ENCODE results near the gene SLC25A39.
"Not testable (repeated sequence)": the region's sequence is repeated elsewhere in the genome, so short reads cannot be mapped to it uniquely, and the experiment has no call there.

SLC25A39 gene

GRCh38 chr17:44348234-44348987 lies 23.8 kb upstream of the SLC25A39 start:
- no peak overlapping the region for H3K4me3 ChIP-seq (ENCODE audit: low read length)
- no peak for DNase-seq (ENCODE audit: low read depth)

GRCh38 chr17:44347206-44348055 lies 22.8 kb upstream of the SLC25A39 start:
- not testable (repeated sequence) for H3K4me3 ChIP-seq (ENCODE audit: low read length); DNase-seq (ENCODE audit: low read depth)

More at GRCh38 chr17:44348234-44348987, 23.8 kb upstream of the SLC25A39 start:
- no peak for TF ChIP-seq CTCF (conservative IDR thresholded peaks at IDR 0.05; ENCODE audit: low read depth, low read length)

- TF ChIP-seq CTCF (conservative IDR thresholded peaks at IDR 0.05; ENCODE audit: low read depth, low read length), result no peak
- H3K4me3 ChIP-seq (ENCODE audit: low read length), result peak overlapping the region; percentile 99
- no peak for DNase-seq (ENCODE audit: low read depth)
Observed at GRCh38 chr17:44346064-44346844, 21.6 kb upstream of the SLC25A39 start.

GRCh38 chr17:44345454-44346026 lies 20.9 kb upstream of the SLC25A39 start:
- peak overlapping the region; percentile 99 for H3K4me3 ChIP-seq (ENCODE audit: low read length)
- peak; percentile 75 for TF ChIP-seq CTCF (conservative IDR thresholded peaks at IDR 0.05; ENCODE audit: low read depth, low read length)
- DNase-seq (ENCODE audit: low read depth), result peak; percentile 39

- H3K4me3 ChIP-seq (ENCODE audit: low read length), result peak within 1 kb of the TSS; percentile 99
- no peak for TF ChIP-seq CTCF (conservative IDR thresholded peaks at IDR 0.05; ENCODE audit: low read depth, low read length)
- peak; percentile 98 for DNase-seq (ENCODE audit: low read depth)
Observed at GRCh38 chr17:44344939-44345453, 20.4 kb upstream of the SLC25A39 start, which contains the start of gene GRN. Gene GRN, plus strand, starts transcription at chr17:44345302. Its CDS starts 3,863 bp downstream, at chr17:44349165.

GRCh38 chr17:44343510-44344209 lies 19.0 kb upstream of the SLC25A39 start:
- no peak for DNase-seq (ENCODE audit: low read depth)
- no peak for TF ChIP-seq CTCF (conservative IDR thresholded peaks at IDR 0.05; ENCODE audit: low read depth, low read length)
- H3K4me3 ChIP-seq (ENCODE audit: low read length), result no peak overlapping the region

- not testable (repeated sequence) for H3K4me3 ChIP-seq (ENCODE audit: low read length); DNase-seq (ENCODE audit: low read depth)
Observed at GRCh38 chr17:44340553-44340952, 15.9 kb upstream of the SLC25A39 start.
